Karpas-422 (cell line): Measurements from ENCODE around the gene CRYBG1. TPM values are rescaled to one million over a fixed set of nuclear protein-coding genes. Genes with fewer than 3 reads are reported as not detected.
A peak's percentile ranks its signal among the peaks of the same experiment; 100 is the strongest.
"Not testable (repeated sequence)": the region's sequence is repeated elsewhere in the genome, so short reads cannot be mapped to it uniquely, and the experiment has no call there.

Experiments used
- DNase-seq: peaks from one replicate; pipeline ENCODE4 v3.0.0-alpha.2; 2015
- H2AFZ ChIP-seq: fragments of 200-600 bp; sonication (generic); 2 replicates; pipeline ENCODE4 v1.6.1; 2014; ENCODE audit warnings: antibody characterized with exemption, low read length, mixed read lengths
- H3K27ac ChIP-seq: fragments of 200-600 bp; sonication (generic); 2 replicates; pipeline ENCODE4 v1.5.1; 2014; ENCODE audit warnings: mild to moderate bottlenecking, low read length, moderate library complexity
- H3K27me3 ChIP-seq: fragments of 200-600 bp; sonication (generic); 2 replicates; pipeline ENCODE4 v1.6.1; 2014; ENCODE audit warnings: low read length, mixed read lengths
- H3K36me3 ChIP-seq: fragments of 200-600 bp; sonication (generic); 2 replicates; pipeline ENCODE4 v1.6.1; 2014; ENCODE audit warnings: low read length, mixed read lengths; ENCODE audit not compliant: insufficient read depth
- H3K4me1 ChIP-seq: fragments of 200-600 bp; sonication (generic); 2 replicates; pipeline ENCODE4 v1.6.1; 2014; ENCODE audit warnings: mild to moderate bottlenecking, low read length, mixed read lengths
- H3K4me2 ChIP-seq: fragments of 200-600 bp; sonication (generic); 2 replicates; pipeline ENCODE4 v1.6.1; 2014; ENCODE audit warnings: low read length, low read depth, mild to moderate bottlenecking; ENCODE audit not compliant: poor library complexity, severe bottlenecking
- H3K4me3 ChIP-seq: fragments of 200-600 bp; sonication (generic); 2 replicates; pipeline ENCODE4 v1.5.1; 2014; ENCODE audit warnings: mild to moderate bottlenecking, antibody characterized with exemption, low read length, mixed read lengths
- H3K79me2 ChIP-seq: fragments of 200-600 bp; sonication (generic); 2 replicates; pipeline ENCODE4 v1.6.1; 2014; ENCODE audit warnings: mild to moderate bottlenecking, low read length, mixed read lengths
- H3K9ac ChIP-seq: fragments of 200-600 bp; sonication (generic); 2 replicates; pipeline ENCODE4 v1.6.0; 2014; ENCODE audit warnings: low read length
- H3K9me2 ChIP-seq: fragments of 200-600 bp; sonication (generic), shearing (Covaris generic); replicated peaks from 2 replicates; pipeline ENCODE4 v1.6.0; 2014; ENCODE audit warnings: mild to moderate bottlenecking, low read length, moderate library complexity; ENCODE audit not compliant: insufficient read depth
- H3K9me3 ChIP-seq: fragments of 300-700, 200-600 bp; sonication (generic); 2 replicates; pipeline ENCODE4 v1.6.1; 2014; ENCODE audit warnings: low read length, mixed read lengths
- H4K20me1 ChIP-seq: fragments of 200-600 bp; sonication (generic); 2 replicates; pipeline ENCODE4 v1.6.1; 2014; ENCODE audit warnings: mild to moderate bottlenecking, antibody characterized with exemption, low read length, low read depth; ENCODE audit not compliant: insufficient read depth
- total RNA-seq: library from RNA; depleted of rRNA; stranded (reverse); fragments of >200 nt; shearing (Covaris generic); gene quantifications from 2 replicates; pipeline ENCODE4 v1.2.3, GENCODE V29; 2014; ENCODE audit warnings: low replicate concordance

CRYBG1 gene
- total RNA-seq, 1 experiment from 2014 or later = 39.3 TPM

DNA sequence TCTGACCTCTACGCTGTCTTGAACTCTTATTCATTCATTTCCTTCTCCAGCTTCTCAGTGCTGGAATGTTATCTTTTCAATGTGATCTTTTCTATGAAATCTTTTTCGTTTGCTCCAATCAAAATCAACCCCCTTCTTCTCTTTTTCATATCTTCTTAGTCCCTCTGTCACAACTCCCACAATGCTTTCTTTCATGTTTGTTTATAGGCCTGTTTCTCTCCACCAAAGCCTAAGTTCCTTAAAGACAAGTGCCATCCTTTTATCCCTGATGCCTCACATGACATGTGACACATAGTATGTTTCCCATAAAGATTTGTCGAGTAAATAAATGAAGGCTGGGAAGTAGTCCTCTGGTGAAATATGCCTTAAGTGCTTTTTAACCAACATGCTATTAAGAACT, 38.1 kb downstream of the CRYBG1 start:
- H3K27me3 ChIP-seq = no peaks in the 10 kb centered on the region
- no peaks in the 10 kb centered on the region for H3K4me1 ChIP-seq
- no peaks in the 10 kb centered on the region for H3K9me3 ChIP-seq
- H3K9ac ChIP-seq = no peak overlapping the region
- no peak overlapping the region for H2AFZ ChIP-seq
- H3K36me3 ChIP-seq = no peaks in the 10 kb centered on the region
- no peaks in the 10 kb centered on the region for H3K79me2 ChIP-seq
- no peak overlapping the region for H3K27ac ChIP-seq
- DNase-seq = no peak
- H3K4me3 ChIP-seq = no peak overlapping the region
- no peak overlapping the region for H3K4me2 ChIP-seq
- no peaks in the 10 kb centered on the region for H3K9me2 ChIP-seq
- no peaks in the 10 kb centered on the region for H4K20me1 ChIP-seq

DNA sequence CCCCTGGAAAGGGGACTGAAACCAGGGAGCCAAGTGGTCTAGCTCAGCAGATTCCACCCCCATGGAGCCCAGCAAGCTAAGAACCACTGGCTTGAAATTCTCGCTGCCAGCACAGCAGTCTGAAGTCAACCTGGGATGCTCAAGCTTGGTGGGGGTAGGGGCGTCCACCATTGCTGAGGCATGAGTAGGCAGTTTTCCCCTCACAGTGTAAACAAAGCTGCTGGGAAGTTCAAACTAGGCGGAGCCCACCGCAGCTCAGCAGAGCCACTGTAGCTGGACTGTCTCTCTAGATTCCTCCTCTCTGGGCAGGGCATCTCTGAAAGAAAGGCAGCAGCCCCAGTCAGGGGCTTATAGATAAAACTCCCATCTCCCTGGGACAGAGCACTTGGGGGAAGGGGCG, 44.5 kb downstream of the CRYBG1 start:
- H3K4me3 ChIP-seq, H4K20me1 ChIP-seq, H3K79me2 ChIP-seq, H3K9ac ChIP-seq, H2AFZ ChIP-seq, H3K27ac ChIP-seq, H3K36me3 ChIP-seq, H3K4me1 ChIP-seq, DNase-seq, H3K9me2 ChIP-seq, H3K4me2 ChIP-seq, H3K27me3 ChIP-seq, H3K9me3 ChIP-seq: not testable (repeated sequence)

- Histone ChIP-seq H2AFZ (no peak overlapping the region), H4K20me1 (no peaks in the 10 kb centered on the region), H3K27me3 (no peaks in the 10 kb centered on the region), H3K36me3 (no peaks in the 10 kb centered on the region), H3K79me2 (no peaks in the 10 kb centered on the region), H3K4me2 (no peak overlapping the region), H3K4me3 (no peak overlapping the region), H3K9me3 (no peaks in the 10 kb centered on the region), H3K27ac (no peak overlapping the region), H3K9ac (no peak overlapping the region), H3K4me1 (no peaks in the 10 kb centered on the region), H3K9me2 (no peaks in the 10 kb centered on the region)
- no peak for DNase-seq
Measured at GRCh38 chr6:106411056-106411455, 50.5 kb downstream of the CRYBG1 start.

- Histone ChIP-seq H3K4me1 (no peaks in the 10 kb centered on the region; the same call in 1 of the 2 replicates), H3K4me2 (no peak overlapping the region), H3K36me3 (no peaks in the 10 kb centered on the region), H3K9ac (no peak overlapping the region), H2AFZ (no peak overlapping the region), H3K27me3 (no peaks in the 10 kb centered on the region), H3K79me2 (no peaks in the 10 kb centered on the region), H3K27ac (no peak overlapping the region), H3K4me3 (no peak overlapping the region), H4K20me1 (no peaks in the 10 kb centered on the region), H3K9me3 (no peaks in the 10 kb centered on the region), H3K9me2 (no peaks in the 10 kb centered on the region)
- DNase-seq = no peak
Measured at GRCh38 chr6:106411643-106412200, 51.2 kb downstream of the CRYBG1 start.

DNA sequence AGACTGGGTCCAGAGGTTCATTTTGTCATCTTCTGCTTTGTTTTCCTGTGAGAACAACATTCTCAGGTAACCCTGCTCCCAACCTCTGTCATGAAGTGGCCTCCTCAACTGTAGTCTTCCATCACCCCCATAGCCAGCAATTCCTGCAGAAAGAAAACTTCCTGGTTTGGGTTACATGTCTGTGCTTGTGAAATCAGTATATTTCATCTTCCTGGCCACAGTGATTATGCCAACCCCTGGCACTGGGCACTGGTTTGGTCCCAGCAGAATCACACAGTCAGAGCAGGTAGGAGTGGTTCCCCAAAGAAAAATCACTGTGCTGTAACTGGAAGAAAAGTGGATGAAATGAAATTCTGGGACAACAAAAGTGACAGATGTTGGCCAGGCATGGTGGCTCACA, 52.5 kb downstream of the CRYBG1 start:
- no peak overlapping the region for H3K4me2 ChIP-seq
- DNase-seq = no peak
- no peaks in the 10 kb centered on the region for H4K20me1 ChIP-seq
- H3K4me3 ChIP-seq = no peak overlapping the region
- no peaks in the 10 kb centered on the region for H3K27me3 ChIP-seq
- H3K4me1 ChIP-seq = no peaks in the 10 kb centered on the region; the same call in 1 of the 2 replicates
- H3K9ac ChIP-seq = no peak overlapping the region
- H2AFZ ChIP-seq = no peak overlapping the region
- H3K9me3 ChIP-seq = no peaks in the 10 kb centered on the region
- H3K27ac ChIP-seq = no peak overlapping the region
- no peaks in the 10 kb centered on the region for H3K36me3 ChIP-seq
- no peaks in the 10 kb centered on the region for H3K79me2 ChIP-seq
- no peaks in the 10 kb centered on the region for H3K9me2 ChIP-seq

- Histone ChIP-seq H4K20me1 (no peaks in the 10 kb centered on the region), H3K9ac (no peak overlapping the region), H3K9me3 (no peaks in the 10 kb centered on the region), H3K4me2 (no peak overlapping the region), H3K27ac (no peak overlapping the region), H3K9me2 (no peaks in the 10 kb centered on the region), H3K79me2 (no peaks in the 10 kb centered on the region), H3K36me3 (no peaks in the 10 kb centered on the region), H3K4me3 (no peak overlapping the region), H2AFZ (no peak overlapping the region), H3K27me3 (no peaks in the 10 kb centered on the region), H3K4me1 (no peaks in the 10 kb centered on the region; the same call in 1 of the 2 replicates)
- DNase-seq = no peak
Measured at GRCh38 chr6:106413722-106414121, 53.2 kb downstream of the CRYBG1 start.

GRCh38 chr6:106415921-106416320, 55.4 kb downstream of the CRYBG1 start:
- Histone ChIP-seq H3K4me2 (peak overlapping the region; percentile 6), H3K9me3 (no peaks in the 10 kb centered on the region), H3K27me3 (0 out of 2 replicates have a peak, but pooled peaks cover under 1% of the 10 kb centered on the region), H3K36me3 (no peaks in the 10 kb centered on the region), H3K27ac (no peak overlapping the region), H3K4me1 (no peaks in the 10 kb centered on the region; the same call in 1 of the 2 replicates), H3K4me3 (no peak overlapping the region), H4K20me1 (no peaks in the 10 kb centered on the region), H3K9me2 (no peaks in the 10 kb centered on the region), H3K9ac (no peak overlapping the region), H2AFZ (no peak overlapping the region), H3K79me2 (no peaks in the 10 kb centered on the region)
- no peak for DNase-seq

- Histone ChIP-seq H3K4me1 (no peaks in the 10 kb centered on the region; the same call in 1 of the 2 replicates), H3K9me3 (no peaks in the 10 kb centered on the region), H3K9me2 (no peaks in the 10 kb centered on the region), H3K36me3 (no peaks in the 10 kb centered on the region), H3K79me2 (no peaks in the 10 kb centered on the region), H3K4me3 (no peak overlapping the region), H3K9ac (no peak overlapping the region), H3K27ac (no peak overlapping the region), H2AFZ (no peak overlapping the region), H3K4me2 (no peak overlapping the region), H4K20me1 (no peaks in the 10 kb centered on the region), H3K27me3 (0 out of 2 replicates have a peak, but pooled peaks cover 3% of the 10 kb centered on the region)
- DNase-seq = no peak
Measured at GRCh38 chr6:106417572-106418147, 57.1 kb downstream of the CRYBG1 start.
